GM12878 (cell line): ENCODE data around the gene ZNF112. TPM values are rescaled to one million over a fixed set of nuclear protein-coding genes. Genes with fewer than 3 reads are reported as not detected.
A peak's percentile ranks its signal among the peaks of the same experiment; 100 is the strongest.

Source experiments
- ATAC-seq: fragments of 200-7000 bp; cut with Tn5 transposase; 3 replicates; pipeline ENCODE4 v1.9.1; 2020; ENCODE audit warnings: mild to moderate bottlenecking, moderate library complexity
- Bru-seq: library from RNA; stranded (reverse); fragments of 400-500 nt; gene quantifications from one replicate; lab custom pipeline; 2021; lab: Mats Ljungman, UMichigan
- BruChase-seq, 2 experiments: library from RNA; stranded (reverse); fragments of 400-500 nt; gene quantifications; one replicate each; lab custom pipeline; 2021; lab: Mats Ljungman, UMichigan
- BruUV-seq: library from RNA; stranded (reverse); fragments of 400-500 nt; replicated peaks from 2 replicates; lab custom pipeline; 2021; lab: Mats Ljungman, UMichigan
- CTCF ChIA-PET: fragments of 300-600 bp; sonication (Branson Sonifier 250); formaldehyde crosslinking; extraction: SDS; loops from one replicate; lab custom pipeline; 2021; ENCODE audit warnings: inconsistent platforms; lab: Yijun Ruan, JAX
- POLR2A ChIA-PET: fragments of 350-600 bp; formaldehyde crosslinking; extraction: SDS; loops from one replicate; lab custom pipeline; 2021; ENCODE audit warnings: inconsistent platforms; lab: Charles Lee
- RAD21 ChIA-PET: fragments of 300-600 bp; sonication (Branson Sonifier 250); formaldehyde crosslinking; loops from one replicate; lab custom pipeline; 2023; ENCODE audit warnings: antibody characterized with exemption; ENCODE audit not compliant: unreplicated experiment; lab: Charles Lee
- SMC1A ChIA-PET: fragments of 300-600 bp; sonication (Branson Sonifier 250); formaldehyde crosslinking; loops from one replicate; lab custom pipeline; 2023; ENCODE audit not compliant: unreplicated experiment, uncharacterized antibody; lab: Charles Lee
- DNase-seq: peaks from one replicate; pipeline ENCODE4 v3.0.0-alpha.2; 2011; ENCODE audit warnings: low read depth, low spot score
- FAIRE-seq: peaks from 3 replicates; lab custom pipeline; 2011; peaks lifted over from hg19 to GRCh38; lab: Jason Lieb, UNC
- H2AFZ ChIP-seq: 2 replicates; pipeline ENCODE4 v1.6.0; 2011; ENCODE audit warnings: low read depth, low read length, control low read depth; ENCODE audit not compliant: control insufficient read depth
- H3K27ac ChIP-seq: 2 replicates; pipeline ENCODE4 v1.5.1; 2011; ENCODE audit warnings: control low read depth; ENCODE audit not compliant: control insufficient read depth, insufficient read depth
- H3K27me3 ChIP-seq, 2 experiments: replicated peaks in 1 of 2; 2 replicates each; pipeline versions ENCODE4 v1.6.0 to v1.6.1; 2011; ENCODE audit warnings: low read length in 1 of 2; ENCODE audit not compliant: control insufficient read depth in 2 of 2, insufficient read depth in 2 of 2
- H3K36me3 ChIP-seq, 2 experiments: 2 replicates each; pipeline ENCODE4 v1.5.1; 2011; ENCODE audit warnings: low read length in 1 of 2; ENCODE audit not compliant: control insufficient read depth in 2 of 2, insufficient read depth in 2 of 2
- H3K4me1 ChIP-seq: 2 replicates; pipeline ENCODE4 v1.6.1; 2011; ENCODE audit warnings: mild to moderate bottlenecking, low read length, moderate library complexity, mixed read lengths; ENCODE audit not compliant: control insufficient read depth, insufficient read depth
- H3K4me2 ChIP-seq: 2 replicates; pipeline ENCODE4 v1.6.0; 2011; ENCODE audit warnings: control low read depth; ENCODE audit not compliant: control insufficient read depth, insufficient read depth
- H3K4me3 ChIP-seq: fragments of 200-600 bp; sonication (generic); 2 replicates; pipeline ENCODE4 v1.5.1; 2016
- H3K79me2 ChIP-seq: 2 replicates; pipeline ENCODE4 v1.6.0; 2011; ENCODE audit warnings: low read length; ENCODE audit not compliant: control insufficient read depth, insufficient read depth
- H3K9ac ChIP-seq: 2 replicates; pipeline ENCODE4 v1.8.0; 2011; ENCODE audit warnings: low read length, control low read depth, mixed read lengths; ENCODE audit not compliant: control insufficient read depth, insufficient read depth
- H3K9me3 ChIP-seq: replicated peaks from 3 replicates; pipeline ENCODE4 v1.5.1; 2011; ENCODE audit warnings: mild to moderate bottlenecking, low read length; ENCODE audit not compliant: control insufficient read depth, insufficient read depth
- H4K20me1 ChIP-seq: 2 replicates; pipeline ENCODE4 v1.6.0; 2011; ENCODE audit not compliant: control insufficient read depth, insufficient read depth
- GABPA ChIP-seq: IDR thresholded peaks from 2 replicates; pipeline ENCODE4 v1.6.1; 2014; ENCODE audit warnings: antibody characterized with exemption, low read depth, mild to moderate bottlenecking, inconsistent platforms
- PML ChIP-seq: IDR thresholded peaks from 2 replicates; pipeline ENCODE4 v1.6.1; 2012; ENCODE audit warnings: low read length, inconsistent platforms
- RCOR1 ChIP-seq: conservative IDR thresholded peaks from 2 replicates; pipeline ENCODE4 v1.6.1; 2012; ENCODE audit warnings: low read depth, low read length, improper control_type of control experiment
- SIX5 ChIP-seq: IDR thresholded peaks from 2 replicates; pipeline ENCODE4 v1.6.1; 2011; ENCODE audit warnings: mild to moderate bottlenecking, low read depth, low read length, moderate library complexity; ENCODE audit not compliant: severe bottlenecking
- ZSCAN29 ChIP-seq: fragments of 450-650 bp; IDR thresholded peaks from 2 replicates; pipeline ENCODE4 v1.6.1; 2017; ENCODE audit warnings: mild to moderate bottlenecking, moderate library complexity
- WGBS: methylation state at CpG from one replicate; pipeline ENCODE4 v1.1.6; 2016; ENCODE audit warnings: low lambda C conversion rate; ENCODE audit not compliant: insufficient replicate concordance, insufficient coverage; ENCODE audit errors: missing lambda C conversion rate; 5-methylcytosine and 5-hydroxymethylcytosine counted together
- in situ Hi-C: fragments of 300-500 bp; cut with MboI; formaldehyde crosslinking; loops from 9 replicates; pipeline ENCODE4 v1.14.3; 2018; ENCODE audit warnings: mixed read lengths
- intact Hi-C: fragments of 100-400 bp; cut with micrococcal nuclease; formaldehyde crosslinking; loops from one replicate; pipeline ENCODE4 v1.14.2; 2022; ENCODE audit not compliant: unreplicated experiment
- long read RNA-seq, 2 experiments: library from polyadenylated mRNA; unstranded; transcript quantifications; one replicate each; pipeline ENCODE4 v2.0.0, GENCODE V29; 2019 to 2020
- polyA minus RNA-seq, 3 experiments: library from RNA; depleted of rRNA, polyadenylated mRNA; stranded (reverse); fragments of >200 nt; gene quantifications; 2 replicates each; pipeline ENCODE4 v1.2.3, GENCODE V29; 2011
- polyA plus RNA-seq, 11 experiments: library from polyadenylated mRNA; depleted of rRNA in 4 of 11; unstranded in 6 of 11; stranded (reverse) in 5 of 11; fragments of >200 nt; fragmentation: Nextera tagmentation in 4 of 11; fragmentation: Illumina TruSeq in 1 of 11; extraction: Ambion mirVana in 4 of 11; extraction: Trizol in 1 of 11; gene quantifications; 1 replicate in 1 of 11; 2 replicates in 10 of 11; pipeline versions ENCODE4 v1.2.1 to v1.2.3, GENCODE V29; 2011 to 2016; ENCODE audit warnings: inconsistent platforms in 2 of 11, missing spikeins in 2 of 11, low read depth in 1 of 11
- total RNA-seq, 4 experiments: library from RNA; depleted of rRNA in 3 of 4; stranded (reverse); fragments of >200 nt in 3 of 4; fragmentation: Illumina TruSeq in 1 of 4; extraction: Trizol in 1 of 4; gene quantifications; 2 replicates each; pipeline versions ENCODE4 v1.2.1 to v1.2.3, GENCODE V29; 2013 to 2021

Gene ZNF112
- 0.27 and 0.47 TPM in 2 replicates for total RNA-seq (2013; cell fraction: nucleolus; rRNA removed)
- total RNA-seq (2014; rRNA removed) (not detected in 2 replicates), total RNA-seq (2014; rRNA removed; fragmentation: Illumina TruSeq; extraction: Trizol) (0.04 TPM in 1 of 2 replicates, not detected in the other), total RNA-seq (2021) (not detected in 2 replicates), polyA plus RNA-seq (2011; rRNA removed) (0.01 and 0.11 TPM in 2 replicates), polyA plus RNA-seq (2014; fragmentation: Illumina TruSeq; extraction: Trizol) (0.03 TPM in 1 of 2 replicates, not detected in the other), polyA plus RNA-seq (2014; fragmentation: Nextera tagmentation; extraction: Ambion mirVana) (not detected), polyA plus RNA-seq (2014; rRNA removed) (0.08 TPM in 1 of 2 replicates, not detected in the other), polyA plus RNA-seq (2016; fragmentation: Nextera tagmentation; extraction: Ambion mirVana) (under 1 TPM; 0.07 to 0.25 TPM), polyA minus RNA-seq (2011; rRNA and poly(A)+ RNA removed) (not detected in 2 replicates), Bru-seq, nascent RNA (percentile 35 among the genes with signal in this experiment), BruChase-seq, experiment 1, labeled RNA remaining after a 6-hour chase (percentile 33 among the genes with signal in this experiment), BruChase-seq, experiment 2, labeled RNA remaining after a 2-hour chase (percentile 34 among the genes with signal in this experiment)
- polyA plus RNA-seq (2011; ENCODE audit: low read depth), result 0.10 TPM
- 0.01 TPM in 1 of 2 replicates, not detected in the other for polyA plus RNA-seq (2011; cell fraction: cytosol; rRNA removed)
- polyA plus RNA-seq (2011; cell fraction: nucleus; rRNA removed), result 0.09 and 0.19 TPM in 2 replicates
- polyA plus RNA-seq (2012), result 0.07 and 0.08 TPM in 2 replicates
- polyA minus RNA-seq (2011; cell fraction: cytosol; rRNA and poly(A)+ RNA removed), result not detected in 2 replicates
- 0.10 and 0.12 TPM in 2 replicates for polyA minus RNA-seq (2011; cell fraction: nucleus; rRNA and poly(A)+ RNA removed)
- long read RNA-seq, experiment 1, result 0 reads
- long read RNA-seq, experiment 2, result 0 reads

DNA sequence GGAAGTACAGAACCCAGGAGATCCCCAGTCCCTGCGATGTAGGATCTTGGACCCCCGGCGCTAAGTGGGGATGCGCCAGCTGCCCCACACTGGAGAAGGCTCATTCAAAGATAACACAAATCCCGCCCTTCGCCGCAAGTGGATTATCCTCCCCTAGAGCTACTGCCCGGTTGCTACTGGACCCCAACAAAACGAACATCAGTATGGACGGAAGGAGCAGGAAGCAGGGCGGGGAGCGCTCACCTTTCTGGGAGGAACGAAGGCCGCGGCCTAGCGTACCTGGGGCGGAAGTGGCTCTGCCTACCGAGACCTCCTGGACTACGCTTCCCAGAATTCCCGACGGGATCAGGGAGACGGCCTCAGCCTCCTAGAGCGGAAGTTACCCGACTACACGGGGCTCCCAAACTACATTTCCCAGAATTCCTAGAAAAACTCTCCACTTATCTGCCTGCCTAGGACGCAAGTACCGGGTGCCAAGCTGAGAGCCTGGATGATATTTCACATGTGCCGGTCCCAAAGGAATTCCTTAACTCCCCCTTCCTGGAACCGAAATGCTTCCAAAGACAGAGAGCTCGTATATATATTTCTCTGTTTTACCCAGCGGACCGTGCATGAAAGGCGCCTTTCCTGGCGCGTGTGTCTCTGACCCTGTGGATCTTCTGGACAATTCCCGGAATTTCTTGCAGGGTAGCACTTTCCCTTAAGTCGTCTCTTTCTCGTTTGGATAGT lies at the start of gene ZNF112:
Gene ZNF112 (minus strand): TSS at position 298 of the 729 bp plus-strand sequence. CDS start 16,141 bp downstream, outside the sequence.
- FAIRE-seq, result no peak
- in situ Hi-C loops, result no loop called here
- SMC1A ChIA-PET, result no interaction called here

More for the DNA sequence above, at the start of gene ZNF112:
- 45% methylated on average over 37 of the region's 38 CpGs for WGBS
- 0 out of 2 replicates have a peak within 1 kb of the TSS, but pooled peaks have one; percentile 30 for H3K4me2 ChIP-seq
- BruUV-seq, result no TSS peak
- intact Hi-C loops, result no loop called here
- no peak within 1 kb of the TSS for H3K9ac ChIP-seq
- H2AFZ ChIP-seq, result peak within 1 kb of the TSS; percentile 67
- ChIA-PET POLR2A (interaction anchor here (0.6 kb wide), 1 partner anchor 320 kb away, joined by 3 read pairs; no protein-coding TSS in a partner anchor), CTCF (no interaction called here), RAD21 (no interaction called here)
- no peaks in the 10 kb centered on the region for H4K20me1 ChIP-seq
- H3K9me3 ChIP-seq, result no peaks in the 10 kb centered on the region; the same call in 2 of the 3 replicates
- no peak within 1 kb of the TSS for H3K27ac ChIP-seq
- peak; percentile 11 for DNase-seq
- H3K4me1 ChIP-seq, result no peaks in the 10 kb centered on the region
- H3K4me3 ChIP-seq, result 0 out of 2 replicates have a peak within 1 kb of the TSS, but pooled peaks have one; percentile 18
- H3K79me2 ChIP-seq, result no peaks in the 10 kb centered on the region
- ATAC-seq, result peak; percentile 31; the same call in 1 of the 3 replicates
- no peaks in the 10 kb centered on the region for H3K36me3 ChIP-seq
- no peaks in the 10 kb centered on the region for H3K27me3 ChIP-seq
- no peak for TF ChIP-seq PML
- TF ChIP-seq ZSCAN29, result no peak
- TF ChIP-seq GABPA, result peak; percentile 24; the same call in 1 of the 2 replicates
- peak; percentile 49 for TF ChIP-seq SIX5
- no peak for TF ChIP-seq RCOR1
